VCaP (cell line): ENCODE measurements around the gene TSKU.

Source experiments
- H3K27ac ChIP-seq: fragments of 450-650 bp; 2 replicates; pipeline ENCODE4 v1.5.1; 2017
- TF ChIP-seq, protein P1 (sequence below): fragments of 450-650 bp; conservative IDR thresholded peaks from 2 replicates; pipeline ENCODE4 v1.5.1; 2017; ENCODE audit warnings: mild to moderate bottlenecking, moderate library complexity

Gene TSKU, protein sequence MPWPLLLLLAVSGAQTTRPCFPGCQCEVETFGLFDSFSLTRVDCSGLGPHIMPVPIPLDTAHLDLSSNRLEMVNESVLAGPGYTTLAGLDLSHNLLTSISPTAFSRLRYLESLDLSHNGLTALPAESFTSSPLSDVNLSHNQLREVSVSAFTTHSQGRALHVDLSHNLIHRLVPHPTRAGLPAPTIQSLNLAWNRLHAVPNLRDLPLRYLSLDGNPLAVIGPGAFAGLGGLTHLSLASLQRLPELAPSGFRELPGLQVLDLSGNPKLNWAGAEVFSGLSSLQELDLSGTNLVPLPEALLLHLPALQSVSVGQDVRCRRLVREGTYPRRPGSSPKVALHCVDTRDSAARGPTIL

DNA sequence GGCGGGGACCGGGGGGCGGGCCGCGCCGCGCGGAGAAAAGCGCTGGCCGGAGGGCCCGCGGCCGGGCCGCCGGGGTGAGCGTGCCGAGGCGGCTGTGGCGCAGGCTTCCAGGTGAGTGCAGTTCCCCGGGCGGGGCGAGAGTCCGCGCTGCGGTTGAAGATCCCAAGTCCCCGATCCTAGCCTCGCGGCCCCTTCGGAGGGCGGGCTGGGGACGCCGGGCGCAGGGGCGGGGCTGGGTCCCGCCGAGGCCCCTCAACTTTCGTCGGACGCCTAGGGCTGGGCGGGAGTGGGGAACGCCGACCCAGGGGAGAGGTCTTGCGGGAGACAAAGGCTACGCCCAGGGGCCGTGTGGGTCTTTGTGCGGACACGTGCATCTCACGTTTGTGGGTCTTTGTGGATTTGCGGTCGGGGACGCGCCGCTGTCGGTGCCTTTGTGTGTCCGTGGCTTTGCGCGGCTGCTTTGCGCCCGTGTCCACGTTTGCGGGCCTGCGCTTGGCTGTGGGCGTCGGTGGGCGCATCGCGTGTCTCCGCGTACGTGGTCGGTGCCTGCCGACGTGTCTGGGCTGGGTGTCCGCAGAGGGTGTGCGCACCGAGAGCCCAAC is at the start of gene TSKU:
TSS of gene TSKU (plus strand) at position 63 of the 602 bp plus-strand sequence. CDS start 12,261 bp downstream, outside the sequence.
- TF ChIP-seq, protein P1, sequence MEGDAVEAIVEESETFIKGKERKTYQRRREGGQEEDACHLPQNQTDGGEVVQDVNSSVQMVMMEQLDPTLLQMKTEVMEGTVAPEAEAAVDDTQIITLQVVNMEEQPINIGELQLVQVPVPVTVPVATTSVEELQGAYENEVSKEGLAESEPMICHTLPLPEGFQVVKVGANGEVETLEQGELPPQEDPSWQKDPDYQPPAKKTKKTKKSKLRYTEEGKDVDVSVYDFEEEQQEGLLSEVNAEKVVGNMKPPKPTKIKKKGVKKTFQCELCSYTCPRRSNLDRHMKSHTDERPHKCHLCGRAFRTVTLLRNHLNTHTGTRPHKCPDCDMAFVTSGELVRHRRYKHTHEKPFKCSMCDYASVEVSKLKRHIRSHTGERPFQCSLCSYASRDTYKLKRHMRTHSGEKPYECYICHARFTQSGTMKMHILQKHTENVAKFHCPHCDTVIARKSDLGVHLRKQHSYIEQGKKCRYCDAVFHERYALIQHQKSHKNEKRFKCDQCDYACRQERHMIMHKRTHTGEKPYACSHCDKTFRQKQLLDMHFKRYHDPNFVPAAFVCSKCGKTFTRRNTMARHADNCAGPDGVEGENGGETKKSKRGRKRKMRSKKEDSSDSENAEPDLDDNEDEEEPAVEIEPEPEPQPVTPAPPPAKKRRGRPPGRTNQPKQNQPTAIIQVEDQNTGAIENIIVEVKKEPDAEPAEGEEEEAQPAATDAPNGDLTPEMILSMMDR = no peak
- H3K27ac ChIP-seq = peak within 1 kb of the TSS; percentile 95

DNA sequence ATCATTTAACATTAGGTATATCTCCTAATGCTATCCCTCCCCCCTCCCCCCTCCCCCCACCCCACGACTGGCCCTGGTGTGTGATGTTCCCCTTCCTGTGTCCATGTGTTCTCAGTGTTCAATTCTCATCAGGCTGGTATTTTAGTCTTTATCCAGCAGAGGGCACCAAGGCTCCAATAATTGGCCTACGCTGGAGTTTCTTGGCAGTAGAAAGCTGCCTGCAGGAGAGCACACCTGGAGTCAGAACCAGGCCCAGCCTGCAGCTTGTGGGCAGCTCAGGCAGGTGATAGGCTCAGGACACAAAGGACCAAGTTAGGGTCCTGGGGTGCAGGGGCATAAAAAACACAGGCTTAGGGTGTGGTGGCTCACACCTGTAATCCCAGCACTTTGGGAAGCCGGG is 49.2 kb upstream of the TSKU start:
- TF ChIP-seq, protein P1 = peak; percentile 75
- H3K27ac ChIP-seq = peak overlapping the region; percentile 25; the same call in 1 of the 2 replicates

DNA sequence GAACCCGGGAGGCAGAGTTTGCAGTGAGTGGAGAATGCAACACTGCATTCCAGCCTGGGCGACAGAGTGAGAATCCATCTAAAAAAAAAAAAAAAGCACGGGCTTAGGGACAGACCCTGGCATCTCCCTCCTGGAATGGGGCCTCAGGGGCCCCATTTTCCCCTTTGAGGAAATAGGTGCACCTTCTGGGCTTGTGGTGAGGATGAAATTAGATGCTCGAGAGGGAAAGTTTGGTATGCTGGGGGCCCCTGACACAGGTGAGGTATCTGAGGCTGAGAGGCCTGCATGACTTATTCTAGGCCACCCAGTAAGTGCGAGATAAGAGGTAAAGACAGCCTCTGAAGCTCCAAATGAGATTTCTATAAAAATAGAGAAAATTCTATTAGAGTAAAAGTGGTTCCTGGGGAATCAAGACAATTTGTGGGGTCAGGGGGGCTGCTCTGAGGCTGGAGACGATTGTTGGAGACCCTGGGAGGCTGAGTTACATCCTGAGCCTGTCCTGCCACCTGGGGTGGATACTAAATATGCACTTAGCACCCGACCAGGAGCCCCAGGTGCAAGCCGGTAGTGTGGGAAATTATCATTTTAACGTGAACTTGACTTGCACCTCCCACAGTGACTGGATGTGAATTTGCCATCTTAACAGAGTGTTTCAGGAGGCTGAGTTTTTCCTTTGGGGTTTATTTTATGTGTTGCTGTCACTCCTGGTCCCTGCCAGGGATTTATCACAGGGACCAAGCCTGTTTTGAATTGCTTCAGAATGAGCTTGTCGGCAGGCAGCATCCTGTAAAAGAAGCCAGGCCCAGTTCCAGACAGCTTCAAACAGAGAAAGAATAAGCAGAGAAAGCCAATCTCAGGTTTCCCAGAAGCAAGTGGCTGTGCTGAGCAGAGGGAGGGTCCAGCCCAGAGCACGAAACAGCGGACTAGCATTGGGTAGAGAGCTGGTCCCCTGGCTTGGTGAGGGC is 48.4 kb upstream of the TSKU start:
- H3K27ac ChIP-seq = peak overlapping the region; percentile 25; the same call in 1 of the 2 replicates
- TF ChIP-seq, protein P1 = no peak

DNA sequence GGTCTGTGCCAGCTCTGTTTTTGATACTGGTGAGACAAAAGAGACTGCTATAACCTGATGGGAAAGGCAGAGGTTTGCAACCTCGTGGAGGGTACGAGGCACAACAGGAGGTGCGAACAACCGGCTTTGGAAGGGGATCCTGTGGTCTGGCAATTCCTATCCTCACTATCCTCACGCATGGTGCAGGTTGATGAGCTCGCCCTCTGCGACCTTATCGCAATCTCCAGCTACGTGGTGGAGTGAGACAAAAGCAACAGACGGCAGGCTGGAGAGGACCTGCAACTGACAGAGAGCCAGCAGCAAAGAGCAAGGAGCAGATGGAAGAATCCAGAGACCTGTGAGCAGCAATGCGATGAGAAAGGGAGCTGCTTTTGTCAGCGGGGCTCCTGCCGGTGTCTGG is 47.3 kb upstream of the TSKU start:
- H3K27ac ChIP-seq = no peak overlapping the region
- TF ChIP-seq, protein P1 = no peak

DNA sequence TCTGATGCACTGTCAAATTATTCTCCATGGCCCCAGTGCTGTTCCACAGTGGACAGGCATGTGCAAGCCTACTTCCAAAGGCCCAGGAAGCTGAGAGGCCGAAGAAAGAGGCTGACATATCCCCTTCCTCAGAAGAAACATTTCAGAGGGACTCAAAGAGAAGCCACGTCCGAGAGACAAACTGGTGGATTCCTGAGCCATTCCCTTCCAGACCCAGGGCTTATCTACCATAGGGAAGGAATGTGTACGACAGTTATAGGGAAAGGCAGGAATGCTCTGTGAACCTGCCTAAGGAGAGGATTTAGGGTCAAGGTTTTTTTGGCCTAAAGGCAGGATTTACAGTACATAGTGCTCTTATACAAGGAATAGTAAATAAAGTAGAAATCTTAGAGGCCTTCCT is 46.9 kb upstream of the TSKU start:
- TF ChIP-seq, protein P1 = no peak
- H3K27ac ChIP-seq = no peak overlapping the region

DNA sequence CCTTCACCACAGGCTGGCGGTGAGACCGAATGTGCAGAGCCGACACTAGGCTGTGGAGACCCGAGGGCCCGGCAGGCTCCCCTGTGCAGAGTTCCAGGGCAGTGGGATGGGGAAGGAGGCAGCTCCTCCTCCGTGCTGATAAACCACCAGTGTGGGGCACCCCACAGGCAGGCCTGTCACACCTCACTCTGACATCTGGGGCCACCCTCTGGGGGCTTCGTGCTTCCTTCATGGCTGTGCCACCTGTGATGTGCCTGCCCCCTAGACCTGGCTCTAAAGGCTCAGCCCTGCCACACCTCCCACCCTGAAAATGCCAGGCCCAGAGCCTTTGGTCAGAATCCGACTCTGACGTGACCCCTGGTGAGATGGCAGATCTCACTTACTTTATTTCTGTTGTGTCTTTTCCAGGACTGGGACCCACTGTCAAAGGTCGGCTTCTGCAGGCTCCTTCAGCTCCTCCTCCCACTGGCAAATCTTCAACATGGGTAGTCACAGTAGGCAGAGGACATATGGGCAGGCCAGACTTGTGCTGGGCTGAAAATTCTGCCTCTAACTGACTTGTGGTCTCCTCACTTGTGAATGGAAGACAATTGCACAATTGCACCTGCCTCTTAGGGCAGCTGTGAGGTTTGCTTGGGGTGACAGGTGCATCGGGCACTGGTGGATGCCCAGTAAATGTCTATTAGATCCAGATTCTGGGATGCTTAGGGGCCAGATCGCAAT is 46.2 kb upstream of the TSKU start:
- TF ChIP-seq, protein P1 = no peak
- no peak overlapping the region for H3K27ac ChIP-seq
